A549 (cell line): ENCODE data around the gene SLC17A2. TPM values are rescaled to one million over a fixed set of nuclear protein-coding genes. Genes with fewer than 3 reads are reported as not detected.

ENCODE experiments used
- ATAC-seq, 2 experiments: fragments of 200-7000 bp in 1 of 2; fragments of >200 bp in 1 of 2; cut with Nextera tagmentation in 1 of 2; cut with Tn5 transposase in 1 of 2; 3 replicates each; pipeline versions ENCODE4 v1.8.0 to v1.9.1; 2018 to 2020; ENCODE audit warnings: mild to moderate bottlenecking in 1 of 2, moderate library complexity in 1 of 2
- CTCF ChIA-PET: fragments of 300-600 bp; sonication (Branson Sonifier 250); formaldehyde crosslinking; extraction: SDS; loops from one replicate; lab custom pipeline; 2021; ENCODE audit warnings: antibody characterized with exemption, inconsistent platforms; lab: Yijun Ruan, JAX
- POLR2A ChIA-PET: fragments of 350-600 bp; formaldehyde crosslinking; extraction: SDS; loops from one replicate; lab custom pipeline; 2021; ENCODE audit warnings: antibody characterized with exemption, inconsistent platforms; lab: Yijun Ruan, JAX
- DNase-seq, 2 experiments: peaks; one replicate each; pipeline versions ENCODE4 v3.0.0 to v3.0.0-alpha.2; 2011 to 2016; ENCODE audit warnings: low read depth in 1 of 2, low spot score in 1 of 2
- FAIRE-seq: peaks from 2 replicates; lab custom pipeline; 2011; peaks lifted over from hg19 to GRCh38; lab: Jason Lieb, UNC
- H3K27ac ChIP-seq, 2 experiments: fragments of >200 bp; sonication (Bioruptor Twin); formaldehyde crosslinking; 3 replicates each; pipeline ENCODE4 v1.5.1; 2016 to 2017
- H3K4me1 ChIP-seq: fragments of >200 bp; sonication (Bioruptor Twin); formaldehyde crosslinking; 3 replicates; pipeline ENCODE4 v1.6.1; 2016
- H3K4me2 ChIP-seq: fragments of >200 bp; sonication (Bioruptor Twin); formaldehyde crosslinking; 3 replicates; pipeline ENCODE4 v1.6.1; 2016
- H3K4me3 ChIP-seq: fragments of >200 bp; sonication (Bioruptor Twin); formaldehyde crosslinking; 3 replicates; pipeline ENCODE4 v1.5.1; 2016
- H3K9me3 ChIP-seq: fragments of >200 bp; sonication (Bioruptor Twin); formaldehyde crosslinking; 3 replicates; pipeline ENCODE4 v1.6.1; 2016
- CHD4 ChIP-seq: fragments of 200-600 bp; sonication (generic); IDR thresholded peaks from 2 replicates; pipeline ENCODE4 v1.6.1; 2016; ENCODE audit warnings: antibody characterized with exemption, mild to moderate bottlenecking, borderline replicate concordance
- E2F6 ChIP-seq: IDR thresholded peaks from 2 replicates; pipeline ENCODE4 v1.6.1; 2012; ENCODE audit warnings: low read depth, borderline replicate concordance
- FOSL2 ChIP-seq, 2 experiments: fragments of 450-650 bp in 1 of 2; fragments of >200 bp in 1 of 2; sonication (Bioruptor Twin) in 1 of 2; formaldehyde crosslinking; IDR thresholded peaks; 2 replicates each; pipeline versions ENCODE4 v1.5.0 to v1.6.1; 2016 to 2020; ENCODE audit warnings: mild to moderate bottlenecking in 1 of 2, moderate library complexity in 1 of 2
- JUNB ChIP-seq: fragments of >200 bp; sonication (Bioruptor Twin); formaldehyde crosslinking; IDR thresholded peaks from 2 replicates; pipeline ENCODE4 v1.6.1; 2016
- MAFK ChIP-seq: fragments of 450-650 bp; IDR thresholded peaks from 2 replicates; pipeline ENCODE4 v1.6.1; 2014; ENCODE audit not compliant: partially characterized antibody
- MAX ChIP-seq: IDR thresholded peaks from 2 replicates; pipeline ENCODE4 v1.6.1; 2012
- MAZ ChIP-seq: fragments of 150-350 bp; IDR thresholded peaks from 2 replicates; pipeline ENCODE4 v1.6.1; 2014; ENCODE audit warnings: antibody characterized with exemption, low read depth, low read length, borderline replicate concordance
- MYC ChIP-seq: IDR thresholded peaks from 2 replicates; pipeline ENCODE4 v1.6.1; 2012; ENCODE audit warnings: mild to moderate bottlenecking, inconsistent platforms, low read length, improper control_type of control experiment, borderline replicate concordance
- NR3C1 ChIP-seq: fragments of >200 bp; sonication (Bioruptor Twin); formaldehyde crosslinking; IDR thresholded peaks from 3 replicates; pipeline ENCODE4 v1.6.1; 2017
- POLR2A ChIP-seq: IDR thresholded peaks from 2 replicates; pipeline ENCODE4 v1.6.1; 2012; ENCODE audit warnings: mild to moderate bottlenecking, low read length
- RAD21 ChIP-seq, 2 experiments: fragments of >200 bp in 1 of 2; sonication (Bioruptor Twin) in 1 of 2; formaldehyde crosslinking in 1 of 2; IDR thresholded peaks in 1 of 2; conservative IDR thresholded peaks in 1 of 2; 2 replicates in 1 of 2; 3 replicates in 1 of 2; pipeline ENCODE4 v1.6.1; 2012 to 2018; ENCODE audit warnings: inconsistent platforms in 1 of 2
- RARB ChIP-seq: fragments of 250-450 bp; sonication (Bioruptor Pico); IDR thresholded peaks from 2 replicates; pipeline ENCODE4 v1.8.0; 2021; ENCODE audit warnings: mild to moderate bottlenecking, moderate library complexity
- RNF2 ChIP-seq: fragments of 200-600 bp; sonication (generic); IDR thresholded peaks from 2 replicates; pipeline ENCODE4 v1.6.1; 2016; ENCODE audit warnings: low read depth, mild to moderate bottlenecking, antibody characterized with exemption, moderate library complexity, borderline replicate concordance
- TFCP2L1 ChIP-seq: fragments of 250-450 bp; sonication (Bioruptor Pico); IDR thresholded peaks from 2 replicates; pipeline ENCODE4 v1.5.0; 2021; ENCODE audit warnings: mild to moderate bottlenecking
- ZNF302 ChIP-seq: fragments of 250-450 bp; sonication (Bioruptor Pico); IDR thresholded peaks from 2 replicates; pipeline ENCODE4 v1.9.0; 2021; ENCODE audit warnings: inconsistent platforms, mild to moderate bottlenecking, moderate library complexity
- WGBS: methylation state at CpG from one replicate; pipeline ENCODE4 v1.1.6; 2017; ENCODE audit errors: missing lambda C conversion rate; 5-methylcytosine and 5-hydroxymethylcytosine counted together
- polyA plus RNA-seq, 4 experiments: library from polyadenylated mRNA; depleted of rRNA in 3 of 4; stranded (reverse); fragments of >200 nt; fragmentation: RNase III in 1 of 4; extraction: RNeasy Plus Mini Kit Qiagen cat#74134 plus additional on column Dnase treatment in 1 of 4; gene quantifications; 2 replicates in 3 of 4; 3 replicates in 1 of 4; pipeline ENCODE4 v1.2.3, GENCODE V29; 2011 to 2017
- TF ChIP-seq, protein P1 (sequence below): fragments of 250-450 bp; sonication (Bioruptor Pico); IDR thresholded peaks from 2 replicates; pipeline ENCODE4 v1.5.0; 2020; ENCODE audit warnings: low read depth, mild to moderate bottlenecking, moderate library complexity

SLC17A2 gene
- polyA plus RNA-seq, 2 of the 4 experiments (the other 2 are of a cell fraction): not detected

DNA sequence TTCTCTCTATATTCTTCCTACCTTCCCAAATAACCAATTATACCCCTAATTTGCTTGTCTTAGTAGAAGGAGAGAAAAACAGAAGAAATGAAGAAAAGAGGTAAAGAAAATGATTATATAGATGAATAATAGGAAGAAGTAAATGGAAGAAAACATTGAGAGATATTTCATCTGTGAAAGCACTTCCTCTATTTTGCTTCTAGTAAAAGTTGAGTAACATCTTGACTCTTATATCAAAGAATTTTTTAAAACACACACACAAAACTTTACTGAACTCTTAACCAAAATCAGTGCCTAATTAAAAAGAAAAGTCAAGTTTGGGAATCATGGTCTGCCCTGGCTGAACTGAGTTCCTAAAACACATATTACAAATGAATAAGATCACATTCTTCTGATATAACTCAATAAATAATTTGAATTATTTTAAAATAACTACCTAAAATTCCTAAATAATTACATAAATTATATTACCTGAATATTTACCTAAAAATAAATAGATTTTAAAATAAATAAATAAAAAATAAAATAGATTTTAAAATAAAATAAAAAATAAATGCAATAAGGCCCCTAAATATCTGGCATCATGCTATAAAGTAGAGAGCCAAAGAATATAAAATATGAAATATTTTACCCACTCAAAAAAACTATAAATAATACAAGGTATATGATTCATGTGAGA lies 8.8 kb downstream of the SLC17A2 start:
- H3K4me1 ChIP-seq: no peaks in the 10 kb centered on the region
- no peak for ATAC-seq
- no peak for FAIRE-seq
- no peak overlapping the region for H3K4me3 ChIP-seq
- H3K9me3 ChIP-seq: no peaks in the 10 kb centered on the region
- no peak overlapping the region for H3K4me2 ChIP-seq
- no peak for DNase-seq
- ChIA-PET POLR2A (no interaction called here), CTCF (no interaction called here)
- no peak for TF ChIP-seq CHD4
- TF ChIP-seq, all 56 proteins: peak for 0
- no peak overlapping the region for H3K27ac ChIP-seq

- TF ChIP-seq FOSL2 (IDR thresholded peaks at IDR 0.05) (no peak), FOSL2 (CRISPR knock-in tag; IDR thresholded peaks at IDR 0.05) (no peak), NR3C1 (no peak), MYC (no peak), MAZ (no peak), ZNF302 (CRISPR knock-in tag) (no peak), MAX (no peak), RNF2 (no peak)
- TF ChIP-seq, protein P1, sequence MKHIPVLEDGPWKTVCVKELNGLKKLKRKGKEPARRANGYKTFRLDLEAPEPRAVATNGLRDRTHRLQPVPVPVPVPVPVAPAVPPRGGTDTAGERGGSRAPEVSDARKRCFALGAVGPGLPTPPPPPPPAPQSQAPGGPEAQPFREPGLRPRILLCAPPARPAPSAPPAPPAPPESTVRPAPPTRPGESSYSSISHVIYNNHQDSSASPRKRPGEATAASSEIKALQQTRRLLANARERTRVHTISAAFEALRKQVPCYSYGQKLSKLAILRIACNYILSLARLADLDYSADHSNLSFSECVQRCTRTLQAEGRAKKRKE (CRISPR knock-in tag): no peak
- no peak for FAIRE-seq
- H3K4me1 ChIP-seq: no peaks in the 10 kb centered on the region
- no peak overlapping the region for H3K4me3 ChIP-seq
- ChIA-PET CTCF (no interaction called here), POLR2A (no interaction called here)
- DNase-seq: no peak
- no peaks in the 10 kb centered on the region for H3K9me3 ChIP-seq
- no peak overlapping the region for H3K4me2 ChIP-seq
- no peak for ATAC-seq
- H3K27ac ChIP-seq: no peak overlapping the region
- 70% methylated on average over 4 of the region's 5 CpGs for WGBS
Measured at GRCh38 chr6:25919657-25920056, 10.8 kb downstream of the SLC17A2 start.

DNA sequence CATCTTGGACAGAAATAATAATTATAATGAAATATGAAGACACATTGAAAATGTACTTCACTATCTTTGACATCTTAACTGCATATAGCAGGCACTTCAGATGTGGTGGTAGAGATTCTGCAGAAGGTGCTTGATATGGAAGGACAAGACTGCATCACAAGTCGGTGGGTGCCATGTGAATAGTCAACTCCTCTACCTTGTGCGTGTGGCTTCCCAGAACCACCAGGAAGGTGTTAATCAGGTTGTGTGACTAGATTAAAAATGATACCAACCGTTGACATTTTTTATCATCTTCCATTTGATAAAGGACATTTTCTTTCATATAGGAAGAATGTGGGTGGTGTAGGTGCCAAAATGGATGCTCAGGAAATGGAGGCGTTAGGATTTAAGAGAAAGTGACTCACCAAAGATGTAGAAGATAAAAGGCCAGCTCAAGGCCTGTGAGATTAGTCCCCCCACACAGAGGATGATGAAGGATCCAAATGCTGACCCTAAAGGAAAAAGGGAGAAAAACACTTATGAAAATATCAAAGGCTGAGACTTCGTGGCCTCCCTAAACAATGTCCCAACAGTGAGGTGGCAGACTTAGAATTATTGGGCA lies 12.3 kb downstream of the SLC17A2 start:
- ChIA-PET CTCF (no interaction called here), POLR2A (no interaction called here)
- no peak for ATAC-seq
- FAIRE-seq: no peak
- H3K4me3 ChIP-seq: no peak overlapping the region
- no peaks in the 10 kb centered on the region for H3K4me1 ChIP-seq
- DNase-seq: no peak
- no peak overlapping the region for H3K4me2 ChIP-seq
- H3K27ac ChIP-seq: no peak overlapping the region
- 44% methylated on average over 5 of the region's 5 CpGs for WGBS
- H3K9me3 ChIP-seq: no peaks in the 10 kb centered on the region
- TF ChIP-seq MAFK (no peak), E2F6 (no peak), RAD21 (conservative IDR thresholded peaks at IDR 0.05 in 1 of 2, IDR thresholded peaks at IDR 0.05 in 1 of 2) (no peak)
- TF ChIP-seq, all 56 proteins: peak for 0

- DNase-seq: no peak
- no peak for FAIRE-seq
- CTCF ChIA-PET: no interaction called here
- WGBS: 72% methylated on average over 7 of the region's 7 CpGs
- Histone ChIP-seq H3K4me3 (no peak overlapping the region), H3K4me1 (no peaks in the 10 kb centered on the region), H3K4me2 (no peak overlapping the region), H3K9me3 (no peaks in the 10 kb centered on the region), H3K27ac (no peak overlapping the region)
- POLR2A ChIA-PET: no interaction called here
- ATAC-seq: no peak
- TF ChIP-seq RARB: no peak
- TF ChIP-seq MYC: no peak
- TF ChIP-seq JUNB: no peak
- TF ChIP-seq TFCP2L1: no peak
- no peak for TF ChIP-seq POLR2A
Measured at GRCh38 chr6:25916789-25917490, 13.6 kb downstream of the SLC17A2 start.
